ENCODE measurements around the gene ANK3.

DNA sequence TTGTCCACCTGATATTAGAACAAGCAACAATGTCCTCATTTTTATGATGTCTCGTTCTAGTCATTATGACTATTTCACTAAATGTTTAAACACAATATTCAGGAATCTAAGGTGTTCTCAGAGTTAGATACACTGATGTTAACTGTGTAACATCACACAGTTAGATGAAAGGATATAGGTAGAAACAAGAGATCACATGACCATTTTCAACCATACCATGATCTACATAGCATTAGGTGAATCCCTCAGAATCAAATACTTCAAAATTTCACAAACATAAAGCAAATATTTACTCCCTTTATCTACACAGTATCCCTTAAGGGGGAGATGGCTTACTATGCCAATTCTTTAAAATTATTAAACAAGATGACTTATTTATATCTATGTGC lies 90.3 kb downstream of the ANK3 start:
- TF ChIP-seq POLR2A (IDR thresholded peaks at IDR 0.05) (no peak), CTCF (IDR thresholded peaks at IDR 0.05) (no peak), EP300 (IDR thresholded peaks at IDR 0.05) (no peak)

Measured in tibial nerve (tissue), 4 donors.